HepG2 (cell line): ENCODE measurements around the gene EVA1C. TPM values are rescaled to one million over a fixed set of nuclear protein-coding genes. Genes with fewer than 3 reads are reported as not detected.

Experiments used
- ATAC-seq: fragments of 200-7000 bp; cut with Tn5 transposase; 3 replicates; pipeline ENCODE4 v1.9.1; 2020; ENCODE audit warnings: mild to moderate bottlenecking, moderate library complexity
- BruUV-seq: library from RNA; stranded (reverse); fragments of 400-500 nt; replicated peaks from 2 replicates; lab custom pipeline; 2021; lab: Mats Ljungman, UMichigan
- CTCF ChIA-PET: fragments of 300-600 bp; formaldehyde crosslinking; extraction: SDS; loops from one replicate; lab custom pipeline; 2021; ENCODE audit warnings: low total read pairs, inconsistent platforms, low intra/inter-chr PET ratio; lab: Yijun Ruan, JAX
- POLR2A ChIA-PET: fragments of 350-600 bp; sonication (Branson Sonifier 250); formaldehyde crosslinking; loops from one replicate; lab custom pipeline; 2020; ENCODE audit warnings: antibody characterized with exemption, inconsistent platforms; lab: Yijun Ruan, JAX
- DNase-seq: peaks from one replicate; pipeline ENCODE4 v3.0.0-alpha.2; 2015; ENCODE audit warnings: low spot score
- FAIRE-seq: peaks from 3 replicates; lab custom pipeline; 2011; peaks lifted over from hg19 to GRCh38; lab: Jason Lieb, UNC
- H2AFZ ChIP-seq: one replicate; pipeline ENCODE4 v1.6.1; 2011; ENCODE audit warnings: low read length, inconsistent platforms
- H3K27ac ChIP-seq: fragments of 300-600 bp; 3 replicates; pipeline ENCODE4 v1.8.0; 2011; ENCODE audit warnings: mixed run types, mild to moderate bottlenecking, mixed read lengths, low read length, inconsistent platforms; ENCODE audit not compliant: insufficient read depth; ENCODE audit errors: extremely low read length
- H3K27me3 ChIP-seq, 2 experiments: fragments of 200-600 bp in 1 of 2; 2 replicates in 1 of 2; 3 replicates in 1 of 2; pipeline versions ENCODE4 v1.6.0 to v1.8.0; 2011; ENCODE audit warnings: low read length in 2 of 2, mild to moderate bottlenecking in 2 of 2, moderate library complexity in 2 of 2, inconsistent platforms in 1 of 2; ENCODE audit not compliant: insufficient read depth in 2 of 2, control insufficient read depth in 1 of 2
- H3K36me3 ChIP-seq, 2 experiments: fragments of 200-600 bp in 1 of 2; replicated peaks in 1 of 2; 2 replicates in 1 of 2; 3 replicates in 1 of 2; pipeline versions ENCODE4 v1.5.1 to v1.8.0; 2011; ENCODE audit warnings: low read length in 2 of 2, inconsistent platforms in 1 of 2; ENCODE audit not compliant: insufficient read depth in 2 of 2, control insufficient read depth in 1 of 2
- H3K4me1 ChIP-seq: 2 replicates; pipeline ENCODE4 v1.5.1; 2012; ENCODE audit warnings: low read length, inconsistent platforms; ENCODE audit not compliant: insufficient read depth
- H3K4me2 ChIP-seq: 2 replicates; pipeline ENCODE4 v1.6.0; 2011; ENCODE audit warnings: low read depth, low read length, inconsistent platforms
- H3K4me3 ChIP-seq, 3 experiments: fragments of 200-600 bp in 1 of 3; sonication (generic), shearing (Covaris generic) in 1 of 3; replicated peaks in 1 of 3; 2 replicates each; pipeline ENCODE4 v1.5.1; 2011 to 2016; ENCODE audit warnings: low read length in 3 of 3, inconsistent platforms in 2 of 3, low read depth in 2 of 3, mild to moderate bottlenecking in 2 of 3, control low read depth in 1 of 3, mixed read lengths in 1 of 3; ENCODE audit not compliant: insufficient read depth in 1 of 3
- H3K79me2 ChIP-seq: one replicate; pipeline ENCODE4 v1.6.1; 2011; ENCODE audit warnings: low read length, inconsistent platforms; ENCODE audit not compliant: insufficient read depth
- H3K9ac ChIP-seq: 2 replicates; pipeline ENCODE4 v1.6.0; 2011; ENCODE audit warnings: mild to moderate bottlenecking, low read depth, low read length, inconsistent platforms; ENCODE audit not compliant: insufficient read depth
- H3K9me3 ChIP-seq: 2 replicates; pipeline ENCODE4 v1.5.1; 2012; ENCODE audit warnings: mild to moderate bottlenecking, low read length
- H4K20me1 ChIP-seq: 2 replicates; pipeline ENCODE4 v1.6.0; 2011; ENCODE audit warnings: inconsistent platforms, mild to moderate bottlenecking, low read length, moderate library complexity; ENCODE audit not compliant: insufficient read depth
- AGO2 ChIP-seq: fragments of 200-400 bp; formaldehyde crosslinking; optimal IDR thresholded peaks from 2 replicates; pipeline ENCODE3; 2017; ENCODE audit warnings: mild to moderate bottlenecking, low read depth, low read length, moderate library complexity
- ATM ChIP-seq: fragments of 450-650 bp; IDR thresholded peaks from 2 replicates; pipeline ENCODE4 v1.7.1; 2017; ENCODE audit warnings: mild to moderate bottlenecking, borderline replicate concordance
- DZIP1 ChIP-seq: sonication (generic); formaldehyde crosslinking; IDR thresholded peaks from 2 replicates; pipeline ENCODE4 v1.5.0; 2020; ENCODE audit warnings: mild to moderate bottlenecking, missing genetic modification reagents
- HIC2 ChIP-seq: sonication (generic); formaldehyde crosslinking; IDR thresholded peaks from 2 replicates; pipeline ENCODE4 v1.9.0; 2022; ENCODE audit warnings: low read depth, missing genetic modification reagents
- HOXA9 ChIP-seq: sonication (generic); formaldehyde crosslinking; IDR thresholded peaks from 2 replicates; pipeline ENCODE4 v1.8.1; 2022; ENCODE audit warnings: missing genetic modification reagents, mild to moderate bottlenecking, moderate library complexity, borderline replicate concordance
- IRF9 ChIP-seq: sonication (generic); formaldehyde crosslinking; IDR thresholded peaks from 2 replicates; pipeline ENCODE4 v1.8.0; 2022; ENCODE audit warnings: missing genetic modification reagents, mild to moderate bottlenecking, borderline replicate concordance
- KDM5B ChIP-seq: sonication (generic); formaldehyde crosslinking; IDR thresholded peaks from 2 replicates; pipeline ENCODE4 v1.4.0; 2020; ENCODE audit warnings: missing genetic modification reagents, mild to moderate bottlenecking, borderline replicate concordance
- KLF11 ChIP-seq: IDR thresholded peaks from 2 replicates; pipeline ENCODE4 v1.6.1; 2016; ENCODE audit warnings: missing compliant biosample characterization
- NR2C2 ChIP-seq: sonication (generic); formaldehyde crosslinking; IDR thresholded peaks from 2 replicates; pipeline ENCODE4 v1.4.0; 2020; ENCODE audit warnings: missing genetic modification reagents, mild to moderate bottlenecking, moderate library complexity, borderline replicate concordance
- NR3C1 ChIP-seq: sonication (generic); formaldehyde crosslinking; IDR thresholded peaks from 2 replicates; pipeline ENCODE4 v1.4.0; 2020; ENCODE audit warnings: missing genetic modification reagents
- RFX5 ChIP-seq: IDR thresholded peaks from 2 replicates; pipeline ENCODE4 v1.6.1; 2011; ENCODE audit warnings: low read depth, low read length, improper control_type of control experiment
- SALL1 ChIP-seq: sonication (generic); formaldehyde crosslinking; IDR thresholded peaks from 2 replicates; pipeline ENCODE4 v1.8.0; 2022; ENCODE audit warnings: mild to moderate bottlenecking, missing genetic modification reagents
- TBP ChIP-seq: sonication (generic); formaldehyde crosslinking; IDR thresholded peaks from 2 replicates; pipeline ENCODE4 v1.5.0; 2020; ENCODE audit warnings: missing genetic modification reagents
- TGIF2 ChIP-seq: IDR thresholded peaks from 2 replicates; pipeline ENCODE4 v1.6.1; 2016; ENCODE audit warnings: control low read depth, missing compliant biosample characterization
- ZFP62 ChIP-seq: sonication (generic); formaldehyde crosslinking; IDR thresholded peaks from 2 replicates; pipeline ENCODE4 v1.4.0; 2020; ENCODE audit warnings: missing genetic modification reagents
- ZNF740 ChIP-seq: sonication (generic); formaldehyde crosslinking; IDR thresholded peaks from 2 replicates; pipeline ENCODE4 v1.4.0; 2020; ENCODE audit warnings: missing genetic modification reagents
- ZNF879 ChIP-seq: sonication (generic); formaldehyde crosslinking; IDR thresholded peaks from 2 replicates; pipeline ENCODE4 v1.8.1; 2023; ENCODE audit warnings: missing genetic modification reagents
- ZNF883 ChIP-seq: sonication (generic); formaldehyde crosslinking; IDR thresholded peaks from 2 replicates; pipeline ENCODE4 v1.5.1; 2020; ENCODE audit warnings: mild to moderate bottlenecking, missing genetic modification reagents; ENCODE audit errors: not compliant biosample characterization
- WGBS: methylation state at CpG from one replicate; pipeline ENCODE4 v1.1.6; 2017; ENCODE audit warnings: low lambda C conversion rate; 5-methylcytosine and 5-hydroxymethylcytosine counted together
- in situ Hi-C: cut with HindIII; loops from 2 replicates; pipeline ENCODE4 v1.10.0; 2017; ENCODE audit warnings: low pct_unique_long_range_greater_than_20kb; ENCODE audit not compliant: extremely low pct_ligation_motif_present
- intact Hi-C: fragments of 100-400 bp; cut with micrococcal nuclease; formaldehyde crosslinking; loops from one replicate; pipeline ENCODE4 v1.10.0; 2022; ENCODE audit not compliant: unreplicated experiment
- polyA plus RNA-seq, 8 experiments: library from polyadenylated mRNA; depleted of rRNA in 3 of 8; stranded (reverse) in 7 of 8; unstranded in 1 of 8; fragments of >200 nt; fragmentation: Illumina TruSeq in 4 of 8; extraction: Trizol in 4 of 8; gene quantifications; 2 replicates each; pipeline versions ENCODE4 v1.2.1 to v1.2.3, GENCODE V29; 2011 to 2016; ENCODE audit warnings: low read depth in 4 of 8, missing spikeins in 1 of 8, mixed read lengths in 1 of 8; ENCODE audit not compliant: insufficient read depth in 1 of 8
- total RNA-seq, 5 experiments: library from RNA; depleted of rRNA; stranded (reverse); fragments of >200 nt; fragmentation: Illumina TruSeq; extraction: Trizol; gene quantifications; 2 replicates each; pipeline ENCODE4 v1.2.3, GENCODE V29; 2016; ENCODE audit warnings: low read depth in 1 of 5

Gene EVA1C
- total and polyA plus RNA-seq, 2 of the 13 experiments (the other 11 are each of a cell fraction or from before 2014, with no cell fraction given) = 0.29 to 0.34 TPM

- TF ChIP-seq ZFP62 (CRISPR knock-in tag) (no peak), TGIF2 (no peak), KDM5B (no peak), ATM (no peak), NR2C2 (CRISPR knock-in tag) (no peak), ZNF740 (no peak), RFX5 (no peak), TBP (CRISPR knock-in tag) (no peak), HIC2 (CRISPR knock-in tag) (no peak)
Measured at GRCh38 chr21:32437729-32438128, 25.2 kb downstream of the EVA1C start (continued).

- Histone ChIP-seq H3K4me2 (no peak overlapping the region), H2AFZ (no peak overlapping the region), H3K27me3 (0 out of 5 replicates have a peak, but pooled peaks cover 0 to 4% of the 10 kb centered on the region in 2 experiments), H3K9me3 (peaks cover 14% of the 10 kb centered on the region), H3K36me3 (no peaks in the 10 kb centered on the region), H3K9ac (no peak overlapping the region), H3K4me1 (no peaks in the 10 kb centered on the region), H3K27ac (no peak overlapping the region), H4K20me1 (no peaks in the 10 kb centered on the region), H3K79me2 (no peaks in the 10 kb centered on the region), H3K4me3 (no peak overlapping the region)
- in situ Hi-C loops = no loop called here
- no peak for ATAC-seq
- CTCF ChIA-PET = no interaction called here
- BruUV-seq = no TSS peak
- FAIRE-seq = no peak
- no peak for DNase-seq
- POLR2A ChIA-PET = no interaction called here
- intact Hi-C loops = no loop called here
- WGBS = 32% methylated on average over 8 of the region's 8 CpGs
- no peak for TF ChIP-seq ZNF883 (CRISPR knock-in tag)
- no peak for TF ChIP-seq IRF9 (CRISPR knock-in tag)
- no peak for TF ChIP-seq HOXA9 (CRISPR knock-in tag)
- no peak for TF ChIP-seq ZNF879 (CRISPR knock-in tag)
- TF ChIP-seq DZIP1 (CRISPR knock-in tag) = no peak
- no peak for TF ChIP-seq KLF11
- TF ChIP-seq SALL1 (CRISPR knock-in tag) = no peak
- no peak for TF ChIP-seq NR3C1 (CRISPR knock-in tag)
- no peak for TF ChIP-seq AGO2
Measured at GRCh38 chr21:32442566-32443318, 30.2 kb downstream of the EVA1C start.
